ENCODE results near the gene ABCG4.
A peak's percentile ranks its signal among the peaks of the same experiment; 100 is the strongest.
"Not testable (repeated sequence)": the region's sequence is repeated elsewhere in the genome, so short reads cannot be mapped to it uniquely, and the experiment has no call there.

Gene ABCG4

DNA sequence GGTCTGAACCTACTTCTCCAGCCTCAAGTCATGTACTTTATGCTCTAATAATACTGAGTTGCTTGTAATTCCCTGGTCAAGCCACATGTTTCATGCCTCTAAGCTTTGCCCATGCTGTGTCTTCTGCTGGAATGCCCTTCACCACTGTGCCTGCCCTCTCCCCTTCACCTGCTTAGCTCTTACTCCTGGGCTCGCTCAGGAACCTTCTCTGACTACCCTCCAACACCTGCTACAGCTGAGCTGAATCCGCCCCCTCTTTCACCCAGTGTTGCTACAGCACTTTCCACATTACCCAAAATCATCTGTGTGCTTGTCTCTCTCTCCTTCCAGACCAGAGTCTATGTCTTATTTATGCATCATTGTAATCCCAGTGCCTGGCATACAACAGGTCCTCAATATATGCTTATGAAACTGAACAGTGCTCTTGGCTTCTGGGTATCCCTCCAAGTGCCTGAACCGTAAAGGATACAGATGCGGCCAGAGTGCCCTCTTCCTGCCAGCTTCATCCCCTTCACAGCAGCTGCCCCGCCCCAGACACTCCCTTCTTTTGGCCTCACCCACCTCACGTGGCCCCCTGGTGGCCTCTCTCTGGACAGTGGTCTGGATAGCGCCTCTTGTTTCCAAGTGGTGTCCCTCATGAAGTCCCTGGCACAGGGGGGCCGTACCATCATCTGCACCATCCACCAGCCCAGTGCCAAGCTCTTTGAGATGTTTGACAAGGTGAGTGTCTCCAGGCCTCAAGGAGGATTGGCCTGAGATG lies 7.1 kb downstream of the ABCG4 start:
- peak; percentile 24 for DNase-seq

DNA sequence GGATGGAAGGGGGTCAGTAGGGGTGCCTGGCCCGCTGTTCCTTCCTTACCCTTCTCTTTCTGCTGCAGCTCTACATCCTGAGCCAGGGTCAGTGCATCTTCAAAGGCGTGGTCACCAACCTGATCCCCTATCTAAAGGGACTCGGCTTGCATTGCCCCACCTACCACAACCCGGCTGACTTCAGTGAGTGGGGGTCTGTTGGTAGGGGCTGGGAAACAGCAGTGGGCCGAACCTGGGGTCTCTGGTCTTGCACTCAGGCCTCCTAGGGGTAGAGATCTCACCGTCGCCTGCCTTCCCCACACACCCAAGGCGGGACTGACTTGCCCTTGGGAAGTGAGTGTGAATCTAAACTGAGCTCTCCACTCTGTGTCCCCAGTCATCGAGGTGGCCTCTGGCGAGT lies 7.6 kb downstream of the ABCG4 start:
- no peak for DNase-seq

- no peak for DNase-seq
Measured at GRCh38 chr11:119157063-119157462, 8.2 kb downstream of the ABCG4 start.

DNA sequence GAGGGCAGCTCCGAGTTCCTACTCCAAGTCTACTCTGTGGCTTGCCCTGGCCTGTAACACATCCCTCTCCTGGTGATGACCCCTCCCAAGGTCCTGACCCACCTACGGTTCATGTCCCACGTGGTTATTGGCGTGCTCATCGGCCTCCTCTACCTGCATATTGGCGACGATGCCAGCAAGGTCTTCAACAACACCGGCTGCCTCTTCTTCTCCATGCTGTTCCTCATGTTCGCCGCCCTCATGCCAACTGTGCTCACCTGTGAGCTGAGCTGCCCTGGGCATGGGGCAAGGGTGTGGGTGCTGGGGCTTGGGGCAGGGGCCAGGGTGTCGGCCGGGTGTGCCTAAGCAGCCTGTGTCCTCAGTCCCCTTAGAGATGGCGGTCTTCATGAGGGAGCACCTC lies 9.6 kb downstream of the ABCG4 start:
- no peak for DNase-seq

- DNase-seq: no peak
Measured at GRCh38 chr11:119160151-119160550, 11.3 kb downstream of the ABCG4 start.

- no peak for DNase-seq
Measured at GRCh38 chr11:119161871-119162270, 13.0 kb downstream of the ABCG4 start.

- no peak for DNase-seq
Measured at GRCh38 chr11:119166368-119167076, 17.7 kb downstream of the ABCG4 start.

DNA sequence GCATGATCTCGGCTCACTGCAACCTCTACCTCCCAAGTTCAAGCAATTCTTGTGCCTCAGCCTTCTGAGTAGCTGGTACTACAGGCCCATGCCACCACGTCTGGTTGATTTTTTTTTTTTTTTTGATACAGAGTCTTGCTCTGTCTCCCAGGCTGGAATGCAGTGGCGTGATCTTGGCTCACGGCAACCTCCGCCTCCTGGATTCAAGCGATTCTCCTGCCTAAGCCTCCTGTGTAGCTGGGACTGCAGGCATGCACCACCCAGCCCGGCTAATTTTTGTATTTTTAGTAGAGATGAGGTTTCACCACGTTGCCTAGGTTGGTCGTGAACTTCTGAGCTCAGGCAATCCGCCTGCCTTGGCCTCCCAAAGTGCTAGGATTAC lies 18.2 kb downstream of the ABCG4 start:
- DNase-seq: not testable (repeated sequence)

GRCh38 chr11:119167933-119168332 lies 19.1 kb downstream of the ABCG4 start:
- DNase-seq: no peak

GRCh38 chr11:119168471-119169281 lies 19.8 kb downstream of the ABCG4 start, which contains the start of gene NLRX1:
NLRX1 (plus strand) TSS chr11:119168725; CDS start chr11:119171404, 2,679 bp downstream.
- DNase-seq: peak; percentile 76

- no peak for DNase-seq
Measured at GRCh38 chr11:119169282-119169719, 20.4 kb downstream of the ABCG4 start.

GRCh38 chr11:119172513-119172912 lies 23.7 kb downstream of the ABCG4 start:
- no peak for DNase-seq

DNA sequence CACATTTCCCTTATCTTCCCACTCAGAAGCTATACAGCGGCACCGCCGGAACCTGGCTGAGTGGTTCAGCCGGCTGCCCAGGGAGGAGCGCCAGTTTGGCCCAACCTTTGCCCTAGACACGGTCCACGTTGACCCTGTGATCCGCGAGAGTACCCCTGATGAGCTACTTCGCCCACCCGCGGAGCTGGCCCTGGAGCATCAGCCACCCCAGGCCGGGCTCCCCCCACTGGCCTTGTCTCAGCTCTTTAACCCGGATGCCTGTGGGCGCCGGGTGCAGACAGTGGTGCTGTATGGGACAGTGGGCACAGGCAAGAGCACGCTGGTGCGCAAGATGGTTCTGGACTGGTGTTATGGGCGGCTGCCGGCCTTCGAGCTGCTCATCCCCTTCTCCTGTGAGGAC lies 24.6 kb downstream of the ABCG4 start:
- no peak for DNase-seq

- DNase-seq: peak; percentile 11
Measured at GRCh38 chr11:119175493-119176077, 26.7 kb downstream of the ABCG4 start.

DNA sequence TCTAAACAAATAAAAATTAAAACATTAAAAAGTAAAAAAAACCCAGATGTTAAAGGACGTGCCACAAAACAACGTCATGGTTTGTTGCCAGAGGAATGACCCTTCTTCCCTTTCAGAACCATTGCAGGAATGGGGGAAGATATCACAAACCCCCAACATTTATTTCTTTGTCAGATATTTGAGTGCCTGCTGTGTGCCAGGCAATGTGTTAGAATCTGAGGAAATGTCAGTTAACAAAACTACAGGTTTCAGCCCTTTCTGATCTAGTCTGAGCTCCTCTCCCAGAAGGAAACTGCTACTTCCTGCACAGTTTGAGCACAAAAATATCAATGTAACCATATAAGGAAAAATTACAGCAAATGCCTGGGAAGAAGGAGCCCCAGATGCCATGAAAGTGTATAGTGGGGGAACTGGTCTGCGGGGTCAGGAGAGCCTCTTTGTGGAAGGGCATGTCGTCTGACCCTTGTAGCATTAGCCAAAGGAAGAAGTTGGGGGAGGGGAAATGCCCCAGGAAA lies 29.4 kb downstream of the ABCG4 start:
- no peak for DNase-seq

DNA sequence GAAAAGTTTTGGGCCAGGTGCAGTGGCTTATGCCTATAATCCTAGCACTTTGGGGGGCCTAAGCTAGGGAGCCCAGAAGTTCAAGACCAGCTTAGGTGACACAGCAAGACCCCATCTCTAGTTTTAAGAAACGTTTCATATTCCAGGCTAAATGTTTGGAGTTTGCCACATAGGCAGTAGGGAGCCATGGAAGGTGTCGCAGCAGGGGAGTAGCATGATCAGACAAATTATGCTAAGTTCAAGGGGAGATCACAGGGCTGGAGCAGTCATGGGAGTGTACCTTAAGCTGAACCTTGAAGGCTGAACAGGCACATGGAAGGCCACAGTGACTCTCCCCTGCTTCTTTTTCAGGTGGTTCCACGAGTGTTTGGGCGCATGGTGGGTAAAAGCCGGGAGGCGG lies 30.5 kb downstream of the ABCG4 start:
- no peak for DNase-seq

- peak; percentile 97 for DNase-seq
Measured at GRCh38 chr11:119179983-119180382, 31.1 kb downstream of the ABCG4 start.

DNA sequence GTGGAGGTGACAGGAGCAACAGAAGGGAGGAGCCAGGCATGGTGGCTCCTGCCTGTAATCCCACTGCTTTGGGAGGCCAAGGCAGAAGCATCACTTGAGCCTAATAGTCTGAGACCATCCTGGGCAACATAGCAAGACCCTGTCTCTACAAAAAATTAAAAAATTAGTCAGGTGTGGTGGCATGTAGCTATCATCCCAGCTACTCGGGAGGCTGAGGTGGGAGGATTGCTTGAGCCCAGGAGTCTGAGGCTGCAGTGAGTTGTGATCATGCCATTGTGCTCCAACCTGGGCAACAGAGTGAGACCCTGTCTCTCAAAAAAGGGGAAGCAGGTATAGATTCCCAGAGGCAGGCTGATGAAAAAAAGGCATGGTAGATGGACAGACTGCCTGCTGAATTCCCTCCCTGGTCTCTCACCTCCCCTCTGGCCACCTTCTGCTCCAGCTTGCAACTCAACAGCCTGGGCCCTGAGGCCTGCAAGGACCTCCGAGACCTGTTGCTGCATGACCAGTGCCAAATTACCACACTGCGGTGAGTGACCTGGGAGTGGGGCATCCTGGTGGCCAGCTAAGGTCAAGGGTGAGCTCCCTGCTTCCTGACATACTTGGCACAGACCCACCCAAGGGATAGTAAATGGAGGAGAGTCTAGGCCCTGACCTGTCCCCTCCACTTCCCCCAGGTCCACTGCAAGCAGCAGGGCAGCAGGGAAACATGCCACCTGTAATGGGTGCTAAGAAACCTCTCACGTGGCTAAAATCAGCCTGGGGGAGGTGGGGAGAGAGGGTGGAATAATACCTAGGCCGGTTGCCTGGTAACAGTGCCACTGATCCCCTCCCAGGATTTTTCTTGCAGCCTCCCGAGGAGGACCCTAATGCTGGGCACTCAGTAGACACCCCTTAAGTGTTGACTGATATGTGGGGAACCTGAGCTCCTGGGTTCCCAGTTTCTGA lies 32.2 kb downstream of the ABCG4 start:
- DNase-seq: no peak

- DNase-seq: peak; percentile 49
Measured at GRCh38 chr11:119181677-119182412, 33.0 kb downstream of the ABCG4 start.

GRCh38 chr11:119184399-119184798 lies 35.5 kb downstream of the ABCG4 start:
- DNase-seq: not testable (repeated sequence)
